Keratinocyte (primary cell): ENCODE results near the gene ZBTB11. TPM values are rescaled to one million over a fixed set of nuclear protein-coding genes. Genes with fewer than 3 reads are reported as not detected.
A peak's percentile ranks its signal among the peaks of the same experiment; 100 is the strongest.

Experiments
- DNase-seq: peaks from one replicate; pipeline ENCODE4 v3.0.0-alpha.2; 2011; ENCODE audit warnings: low read depth, missing footprints, low spot score
- FAIRE-seq: peaks from 2 replicates; lab custom pipeline; 2011; peaks lifted over from hg19 to GRCh38; lab: Jason Lieb, UNC
- H2AFZ ChIP-seq: 2 replicates; pipeline ENCODE4 v1.6.0; 2012; ENCODE audit warnings: low read length, control low read depth, inconsistent platforms; ENCODE audit not compliant: control insufficient read depth
- H3K27ac ChIP-seq: 2 replicates; pipeline ENCODE4 v1.5.1; 2011; ENCODE audit warnings: low read length; ENCODE audit not compliant: control insufficient read depth, insufficient read depth
- H3K27me3 ChIP-seq: 3 replicates; pipeline ENCODE4 v1.6.0; 2011; ENCODE audit warnings: low read length; ENCODE audit not compliant: control insufficient read depth, insufficient read depth; ENCODE audit errors: extremely low read depth
- H3K36me3 ChIP-seq, 2 experiments: 2 replicates in 1 of 2; 3 replicates in 1 of 2; pipeline ENCODE4 v1.5.1; 2011; ENCODE audit warnings: low read length in 2 of 2, mild to moderate bottlenecking in 1 of 2; ENCODE audit not compliant: control insufficient read depth in 2 of 2, insufficient read depth in 2 of 2; ENCODE audit errors: extremely low read depth in 1 of 2
- H3K4me1 ChIP-seq: 3 replicates; pipeline ENCODE4 v1.5.1; 2011; ENCODE audit warnings: low read length; ENCODE audit not compliant: control insufficient read depth, insufficient read depth; ENCODE audit errors: extremely low read depth
- H3K4me2 ChIP-seq: 3 replicates; pipeline ENCODE4 v1.6.0; 2011; ENCODE audit warnings: low read depth, low read length; ENCODE audit not compliant: control insufficient read depth, insufficient read depth; ENCODE audit errors: extremely low read depth
- H3K4me3 ChIP-seq, 3 experiments: fragments of 200-600 bp in 1 of 3; sonication (generic) in 1 of 3; 2 replicates in 2 of 3; 3 replicates in 1 of 3; pipeline ENCODE4 v1.5.1; 2011 to 2016; ENCODE audit warnings: low read length in 3 of 3, mild to moderate bottlenecking in 3 of 3, control low read depth in 2 of 3, inconsistent platforms in 1 of 3, low read depth in 1 of 3, mixed read lengths in 1 of 3, mixed run types in 1 of 3, moderate library complexity in 1 of 3; ENCODE audit not compliant: control insufficient read depth in 2 of 3, insufficient read depth in 2 of 3; ENCODE audit errors: extremely low read depth in 1 of 3
- H3K79me2 ChIP-seq: 2 replicates; pipeline ENCODE4 v1.6.0; 2012; ENCODE audit warnings: low read length; ENCODE audit not compliant: control insufficient read depth, insufficient read depth
- H3K9ac ChIP-seq: 3 replicates; pipeline ENCODE4 v1.6.0; 2011; ENCODE audit warnings: low read length; ENCODE audit not compliant: control insufficient read depth, insufficient read depth; ENCODE audit errors: extremely low read depth
- H3K9me1 ChIP-seq: 3 replicates; pipeline ENCODE4 v1.6.0; 2011; ENCODE audit warnings: low read length; ENCODE audit not compliant: control insufficient read depth, insufficient read depth; ENCODE audit errors: extremely low read depth
- H3K9me3 ChIP-seq: 2 replicates; pipeline ENCODE4 v1.5.1; 2012; ENCODE audit warnings: low read depth, low read length; ENCODE audit not compliant: control insufficient read depth
- H4K20me1 ChIP-seq: 3 replicates; pipeline ENCODE4 v1.6.0; 2011; ENCODE audit warnings: low read length; ENCODE audit not compliant: control insufficient read depth, insufficient read depth; ENCODE audit errors: extremely low read depth
- EZH2 ChIP-seq: IDR thresholded peaks from one replicate; pipeline ENCODE4 v1.6.1; 2012; ENCODE audit warnings: inconsistent platforms, mild to moderate bottlenecking, low read length, moderate library complexity
- dilution Hi-C: fragments of 300-500 bp; cut with MboI; formaldehyde crosslinking; loops from one replicate; pipeline ENCODE4 v1.7.0; 2020; ENCODE audit warnings: low sequenced_read_pairs; ENCODE audit not compliant: extremely low pct_ligation_motif_present
- polyA plus RNA-seq, 5 experiments: library from polyadenylated mRNA; depleted of rRNA in 3 of 5; stranded (reverse) in 3 of 5; stranded (forward) in 1 of 5; unstranded in 1 of 5; fragments of >200 nt; gene quantifications; 1 replicate in 1 of 5; 2 replicates in 3 of 5; 3 replicates in 1 of 5; pipeline versions ENCODE4 v1.2.1 to v1.2.3, GENCODE V29; 2011 to 2012; ENCODE audit warnings: missing spikeins in 2 of 5, low read depth in 1 of 5, low replicate concordance in 1 of 5
- TF ChIP-seq, protein P1 (sequence below), 3 experiments: IDR thresholded peaks in 1 of 3; conservative IDR thresholded peaks in 1 of 3; optimal IDR thresholded peaks in 1 of 3; 2 replicates in 2 of 3; 3 replicates in 1 of 3; pipeline versions ENCODE3 to v1.5.1; 2011; ENCODE audit warnings: low read length in 3 of 3, mild to moderate bottlenecking in 3 of 3, moderate library complexity in 2 of 3, control low read depth in 1 of 3, inconsistent platforms in 1 of 3; ENCODE audit not compliant: insufficient read depth in 2 of 3; ENCODE audit errors: extremely low read depth in 1 of 3

Gene ZBTB11
- polyA plus RNA-seq, 1 donor (not counting 4 experiments of a cell fraction or from before 2014, with no cell fraction given), result 19.7 TPM

GRCh38 chr3:101643861-101644613 is 32.9 kb downstream of the ZBTB11 start:
- Histone ChIP-seq H3K9me1 (no peaks in the 10 kb centered on the region), H3K36me3 (peaks cover 0 to 4% of the 10 kb centered on the region in 2 experiments), H4K20me1 (no peaks in the 10 kb centered on the region), H3K4me1 (peaks cover 29% of the 10 kb centered on the region), H3K9ac (no peak overlapping the region), H3K79me2 (no peaks in the 10 kb centered on the region), H3K27ac (peak overlapping the region; percentile 38), H3K9me3 (no peaks in the 10 kb centered on the region), H2AFZ (no peak overlapping the region), H3K27me3 (no peaks in the 10 kb centered on the region), H3K4me2 (peak overlapping the region; percentile 38), H3K4me3 (no peak overlapping the region)
- TF ChIP-seq, protein P1, sequence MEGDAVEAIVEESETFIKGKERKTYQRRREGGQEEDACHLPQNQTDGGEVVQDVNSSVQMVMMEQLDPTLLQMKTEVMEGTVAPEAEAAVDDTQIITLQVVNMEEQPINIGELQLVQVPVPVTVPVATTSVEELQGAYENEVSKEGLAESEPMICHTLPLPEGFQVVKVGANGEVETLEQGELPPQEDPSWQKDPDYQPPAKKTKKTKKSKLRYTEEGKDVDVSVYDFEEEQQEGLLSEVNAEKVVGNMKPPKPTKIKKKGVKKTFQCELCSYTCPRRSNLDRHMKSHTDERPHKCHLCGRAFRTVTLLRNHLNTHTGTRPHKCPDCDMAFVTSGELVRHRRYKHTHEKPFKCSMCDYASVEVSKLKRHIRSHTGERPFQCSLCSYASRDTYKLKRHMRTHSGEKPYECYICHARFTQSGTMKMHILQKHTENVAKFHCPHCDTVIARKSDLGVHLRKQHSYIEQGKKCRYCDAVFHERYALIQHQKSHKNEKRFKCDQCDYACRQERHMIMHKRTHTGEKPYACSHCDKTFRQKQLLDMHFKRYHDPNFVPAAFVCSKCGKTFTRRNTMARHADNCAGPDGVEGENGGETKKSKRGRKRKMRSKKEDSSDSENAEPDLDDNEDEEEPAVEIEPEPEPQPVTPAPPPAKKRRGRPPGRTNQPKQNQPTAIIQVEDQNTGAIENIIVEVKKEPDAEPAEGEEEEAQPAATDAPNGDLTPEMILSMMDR (optimal IDR thresholded peaks at IDR 0.05 in 1 of 3, IDR thresholded peaks at IDR 0.05 in 1 of 3, conservative IDR thresholded peaks at IDR 0.05 in 1 of 3; ENCODE audit: extremely low read depth in 1 of 3, insufficient read depth in 2 of 3, low read length in 3 of 3), result no peak
- TF ChIP-seq EZH2, result no peak
- DNase-seq (peak; percentile 5), FAIRE-seq (peak; percentile 84)
- dilution Hi-C loops, result no loop called here

GRCh38 chr3:101643009-101643844 is 33.7 kb downstream of the ZBTB11 start:
- Histone ChIP-seq H4K20me1 (no peaks in the 10 kb centered on the region), H3K9ac (no peak overlapping the region), H3K9me1 (no peaks in the 10 kb centered on the region), H3K9me3 (no peaks in the 10 kb centered on the region), H3K79me2 (no peaks in the 10 kb centered on the region), H3K27ac (no peak overlapping the region), H3K27me3 (no peaks in the 10 kb centered on the region), H3K4me2 (no peak overlapping the region), H2AFZ (no peak overlapping the region), H3K4me3 (no peak overlapping the region), H3K36me3 (no peaks in the 10 kb centered on the region), H3K4me1 (peaks cover 29% of the 10 kb centered on the region)
- dilution Hi-C loops, result no loop called here
- TF ChIP-seq EZH2, result no peak
- TF ChIP-seq, protein P1 (optimal IDR thresholded peaks at IDR 0.05 in 1 of 3, IDR thresholded peaks at IDR 0.05 in 1 of 3, conservative IDR thresholded peaks at IDR 0.05 in 1 of 3; ENCODE audit: extremely low read depth in 1 of 3, insufficient read depth in 2 of 3, low read length in 3 of 3), result no peak
- no peak for FAIRE-seq
- DNase-seq, result no peak
